NCI-H345 (cell line): ENCODE data around the gene DNASE1.
"Not testable (repeated sequence)": the region's sequence is repeated elsewhere in the genome, so short reads cannot be mapped to it uniquely, and the experiment has no call there.

Source experiments
- DNase-seq: peaks from one replicate; lab custom pipeline; 2025; lab: John Stamatoyannopoulos, UW

Gene DNASE1

GRCh38 chr16:3641801-3642396, 12.6 kb upstream of the DNASE1 start:
- no peak for DNase-seq

GRCh38 chr16:3642397-3643094, 11.9 kb upstream of the DNASE1 start:
- DNase-seq: no peak

- DNase-seq: no peak
Measured at GRCh38 chr16:3643095-3643730, 11.3 kb upstream of the DNASE1 start.

GRCh38 chr16:3645108-3645503, 9.4 kb upstream of the DNASE1 start:
- no peak for DNase-seq

- DNase-seq: no peak
Measured at GRCh38 chr16:3645504-3646347, 8.8 kb upstream of the DNASE1 start.

- peak; percentile 47 for DNase-seq
Measured at GRCh38 chr16:3646348-3646920, 8.1 kb upstream of the DNASE1 start.

- DNase-seq: no peak
Measured at GRCh38 chr16:3650631-3651265, 3.7 kb upstream of the DNASE1 start.

GRCh38 chr16:3651461-3652372, 2.8 kb upstream of the DNASE1 start:
- no peak for DNase-seq

GRCh38 chr16:3652373-3653195, 1.9 kb upstream of the DNASE1 start:
- no peak for DNase-seq

- no peak for DNase-seq
Measured at GRCh38 chr16:3655030-3655395, 522 bp downstream of the DNASE1 start.

- DNase-seq: no peak
Measured at GRCh38 chr16:3655396-3656159, 1.1 kb downstream of the DNASE1 start.

- not testable (repeated sequence) for DNase-seq
Measured at GRCh38 chr16:3656160-3656490, 1.6 kb downstream of the DNASE1 start.

- DNase-seq: no peak
Measured at GRCh38 chr16:3656491-3657468, 2.3 kb downstream of the DNASE1 start.

GRCh38 chr16:3659251-3659650, 4.8 kb downstream of the DNASE1 start:
- no peak for DNase-seq

GRCh38 chr16:3661311-3661710, 6.8 kb downstream of the DNASE1 start:
- DNase-seq: no peak

GRCh38 chr16:3661922-3662321, 7.4 kb downstream of the DNASE1 start:
- no peak for DNase-seq

- no peak for DNase-seq
Measured at GRCh38 chr16:3662601-3663000, 8.1 kb downstream of the DNASE1 start.
